Measurements from ENCODE around the gene COL18A1. TPM values are rescaled to one million over a fixed set of nuclear protein-coding genes. Genes with fewer than 3 reads are reported as not detected.
A peak's percentile ranks its signal among the peaks of the same experiment; 100 is the strongest.

The COL18A1 gene
- total and polyA plus RNA-seq, 9 of the 15 experiments (the other 6 are each of a cell fraction or from before 2014, with no cell fraction given), result 0.14 to 16.4 (median 2.0) TPM

DNA sequence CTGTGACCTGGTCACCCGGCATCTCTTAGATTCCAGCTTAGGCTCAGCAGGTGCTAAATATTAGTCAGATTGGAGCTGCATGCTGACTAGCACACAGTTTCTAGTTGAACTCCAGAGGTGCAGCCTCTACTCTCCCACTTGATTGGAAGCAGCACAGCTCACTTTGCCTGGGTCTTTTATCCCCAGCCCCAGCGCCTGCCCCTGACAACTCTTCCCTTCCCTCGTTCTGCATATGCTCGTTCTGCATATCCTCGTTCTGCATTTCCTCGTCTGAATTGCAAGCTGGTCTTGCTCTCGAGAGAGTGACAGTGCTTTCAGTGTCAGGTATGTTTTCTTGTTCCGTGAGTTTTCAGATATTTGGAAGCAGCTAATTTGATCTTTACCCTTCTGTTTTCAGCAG is 11.7 kb downstream of the COL18A1 start:
- ChIA-PET POLR2A (interaction anchor here (0.5 to 0.6 kb wide), 2 partner anchors 264 kb away, joined by 3 read pairs; no protein-coding TSS in a partner anchor), CTCF (ENCODE audit: low intra/inter-chr PET ratio) (no interaction called here)
- H3K27ac ChIP-seq (ENCODE audit: extremely low read depth, low read depth, low read length), result no peak overlapping the region
- peaks cover 21 to 89% of the 10 kb centered on the region in 2 experiments for H3K4me1 ChIP-seq (replicated peaks in 1 of 2; ENCODE audit: control insufficient read depth in 2 of 2, insufficient read depth in 2 of 2, low read length in 2 of 2)
- H3K79me2 ChIP-seq (ENCODE audit: control insufficient read depth, insufficient read depth, low read length), result peaks cover 14% of the 10 kb centered on the region
- in situ Hi-C loops (cut with MboI) (no loop called here), intact Hi-C loops (cut with micrococcal nuclease) (no loop called here)
- 0 out of 4 replicates have a peak overlapping the region, but pooled peaks of 1 of the 2 experiments have one; percentile 46 for H3K9ac ChIP-seq (ENCODE audit: insufficient read depth in 1 of 2, low read depth in 2 of 2, low read length in 2 of 2)
- BruUV-seq (replicated peaks), result no TSS peak
- no peak for DNase-seq (ENCODE audit: extremely low read depth in 1 of 4, low spot score in 3 of 4)
- no peak for TF ChIP-seq ZNF696 (CRISPR knock-in tag; conservative IDR thresholded peaks at IDR 0.05)
- TF ChIP-seq EP400 (IDR thresholded peaks at IDR 0.05), result no peak
- no peak for TF ChIP-seq ZNF124 (CRISPR knock-in tag; IDR thresholded peaks at IDR 0.05)
- peaks cover 31% of the 10 kb centered on the region for H4K20me1 ChIP-seq (replicated peaks; ENCODE audit: control insufficient read depth, insufficient read depth, low read length)
- ATAC-seq, result no peak
- 30% methylated on average over 8 of the region's 8 CpGs for WGBS (ENCODE audit: insufficient coverage, low coverage, missing lambda C conversion rate)
- H3K9me1 ChIP-seq (ENCODE audit: control insufficient read depth, insufficient read depth, low read length), result no peaks in the 10 kb centered on the region
- no peak overlapping the region for H3K4me3 ChIP-seq
- H3K4me2 ChIP-seq (ENCODE audit: insufficient read depth, low read length), result no peak overlapping the region
- no peaks in the 10 kb centered on the region for H3K27me3 ChIP-seq (ENCODE audit: control insufficient read depth in 2 of 2, insufficient read depth in 2 of 2, low read length in 2 of 2)
- no peaks in the 10 kb centered on the region for H3K36me3 ChIP-seq (ENCODE audit: control insufficient read depth, insufficient read depth, low read length)
- H2AFZ ChIP-seq (ENCODE audit: low read depth, low read length), result no peak overlapping the region
- H3K9me3 ChIP-seq (replicated peaks; ENCODE audit: control insufficient read depth, insufficient read depth, low read depth, low read length), result no peaks in the 10 kb centered on the region
- FAIRE-seq, result no peak

DNA sequence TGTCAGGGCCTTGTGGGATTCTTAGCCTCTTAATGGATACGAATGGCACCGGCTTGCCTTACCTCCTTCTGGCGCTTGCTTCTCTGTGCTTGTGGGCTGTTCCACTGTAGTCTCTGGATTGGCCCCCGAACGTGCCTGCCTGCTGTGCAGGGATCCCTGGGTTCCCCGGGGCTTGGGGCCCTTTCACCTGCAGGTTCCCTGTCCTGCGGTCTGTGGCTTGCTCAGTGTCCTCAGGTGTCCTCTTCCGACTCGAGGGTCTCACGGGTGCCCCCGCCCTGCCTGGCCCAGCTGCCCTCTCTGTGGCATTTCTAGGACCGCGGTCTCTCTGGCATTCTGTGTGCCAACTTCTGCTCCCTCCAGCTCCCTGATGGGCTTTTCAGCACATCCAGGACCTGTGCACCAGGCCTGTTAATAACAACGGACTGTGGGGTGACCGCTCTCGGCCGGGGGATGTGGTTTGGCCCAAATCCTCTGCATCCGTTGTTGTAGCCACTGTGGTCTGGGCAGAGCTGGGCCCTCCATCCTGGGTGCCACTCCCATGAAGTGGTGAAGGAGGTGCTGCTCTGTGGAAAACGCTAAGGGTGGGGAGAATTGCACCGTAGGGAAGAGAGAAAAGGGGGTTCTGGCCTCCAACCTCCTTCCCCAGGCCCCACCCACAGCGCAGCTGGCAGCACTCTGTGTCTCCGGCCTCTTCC is 12.4 kb downstream of the COL18A1 start:
- 51% methylated on average over 20 of the region's 22 CpGs for WGBS (ENCODE audit: insufficient coverage, low coverage, missing lambda C conversion rate)
- no peaks in the 10 kb centered on the region for H3K36me3 ChIP-seq (ENCODE audit: control insufficient read depth, insufficient read depth, low read length)
- peaks cover 12% of the 10 kb centered on the region for H3K79me2 ChIP-seq (ENCODE audit: control insufficient read depth, insufficient read depth, low read length)
- in situ Hi-C loops (cut with MboI) (no loop called here), intact Hi-C loops (cut with micrococcal nuclease) (no loop called here)
- BruUV-seq (replicated peaks), result no TSS peak
- H3K9me1 ChIP-seq (ENCODE audit: control insufficient read depth, insufficient read depth, low read length), result no peaks in the 10 kb centered on the region
- no peak overlapping the region for H3K4me3 ChIP-seq
- no peaks in the 10 kb centered on the region; a peak in 1 of 5 replicates for H3K27me3 ChIP-seq (ENCODE audit: control insufficient read depth in 2 of 2, insufficient read depth in 2 of 2, low read length in 2 of 2)
- H3K9ac ChIP-seq (ENCODE audit: insufficient read depth in 1 of 2, low read depth in 2 of 2, low read length in 2 of 2), result peak overlapping the region in 1 of 2 experiments; percentile 55; a peak in 1 of 4 replicates
- no peak overlapping the region for H3K4me2 ChIP-seq (ENCODE audit: insufficient read depth, low read length)
- CTCF ChIA-PET (ENCODE audit: low intra/inter-chr PET ratio), result no interaction called here
- POLR2A ChIA-PET, result interaction anchor here (0.6 kb wide), 2 partner anchors 128 to 265 kb away, joined by 3 read pairs; no protein-coding TSS in a partner anchor
- H3K27ac ChIP-seq (ENCODE audit: extremely low read depth, low read depth, low read length), result no peak overlapping the region
- FAIRE-seq (no peak), ATAC-seq (no peak), DNase-seq (ENCODE audit: extremely low read depth in 1 of 4, low spot score in 3 of 4) (no peak)
- peaks cover 39% of the 10 kb centered on the region for H4K20me1 ChIP-seq (replicated peaks; ENCODE audit: control insufficient read depth, insufficient read depth, low read length)
- H2AFZ ChIP-seq (ENCODE audit: low read depth, low read length), result no peak overlapping the region
- H3K4me1 ChIP-seq (replicated peaks in 1 of 2; ENCODE audit: control insufficient read depth in 2 of 2, insufficient read depth in 2 of 2, low read length in 2 of 2), result peaks cover 13 to 89% of the 10 kb centered on the region in 2 experiments; a peak in 4 of 5 replicates
- no peaks in the 10 kb centered on the region for H3K9me3 ChIP-seq (replicated peaks; ENCODE audit: control insufficient read depth, insufficient read depth, low read depth, low read length)
- TF ChIP-seq ZNF146 (CRISPR knock-in tag; IDR thresholded peaks at IDR 0.05; ENCODE audit: unreplicated experiment) (no peak), PCBP2 (IDR thresholded peaks at IDR 0.05; ENCODE audit: low read depth, low read length, poor library complexity, severe bottlenecking) (no peak)
- TF ChIP-seq, protein P1, sequence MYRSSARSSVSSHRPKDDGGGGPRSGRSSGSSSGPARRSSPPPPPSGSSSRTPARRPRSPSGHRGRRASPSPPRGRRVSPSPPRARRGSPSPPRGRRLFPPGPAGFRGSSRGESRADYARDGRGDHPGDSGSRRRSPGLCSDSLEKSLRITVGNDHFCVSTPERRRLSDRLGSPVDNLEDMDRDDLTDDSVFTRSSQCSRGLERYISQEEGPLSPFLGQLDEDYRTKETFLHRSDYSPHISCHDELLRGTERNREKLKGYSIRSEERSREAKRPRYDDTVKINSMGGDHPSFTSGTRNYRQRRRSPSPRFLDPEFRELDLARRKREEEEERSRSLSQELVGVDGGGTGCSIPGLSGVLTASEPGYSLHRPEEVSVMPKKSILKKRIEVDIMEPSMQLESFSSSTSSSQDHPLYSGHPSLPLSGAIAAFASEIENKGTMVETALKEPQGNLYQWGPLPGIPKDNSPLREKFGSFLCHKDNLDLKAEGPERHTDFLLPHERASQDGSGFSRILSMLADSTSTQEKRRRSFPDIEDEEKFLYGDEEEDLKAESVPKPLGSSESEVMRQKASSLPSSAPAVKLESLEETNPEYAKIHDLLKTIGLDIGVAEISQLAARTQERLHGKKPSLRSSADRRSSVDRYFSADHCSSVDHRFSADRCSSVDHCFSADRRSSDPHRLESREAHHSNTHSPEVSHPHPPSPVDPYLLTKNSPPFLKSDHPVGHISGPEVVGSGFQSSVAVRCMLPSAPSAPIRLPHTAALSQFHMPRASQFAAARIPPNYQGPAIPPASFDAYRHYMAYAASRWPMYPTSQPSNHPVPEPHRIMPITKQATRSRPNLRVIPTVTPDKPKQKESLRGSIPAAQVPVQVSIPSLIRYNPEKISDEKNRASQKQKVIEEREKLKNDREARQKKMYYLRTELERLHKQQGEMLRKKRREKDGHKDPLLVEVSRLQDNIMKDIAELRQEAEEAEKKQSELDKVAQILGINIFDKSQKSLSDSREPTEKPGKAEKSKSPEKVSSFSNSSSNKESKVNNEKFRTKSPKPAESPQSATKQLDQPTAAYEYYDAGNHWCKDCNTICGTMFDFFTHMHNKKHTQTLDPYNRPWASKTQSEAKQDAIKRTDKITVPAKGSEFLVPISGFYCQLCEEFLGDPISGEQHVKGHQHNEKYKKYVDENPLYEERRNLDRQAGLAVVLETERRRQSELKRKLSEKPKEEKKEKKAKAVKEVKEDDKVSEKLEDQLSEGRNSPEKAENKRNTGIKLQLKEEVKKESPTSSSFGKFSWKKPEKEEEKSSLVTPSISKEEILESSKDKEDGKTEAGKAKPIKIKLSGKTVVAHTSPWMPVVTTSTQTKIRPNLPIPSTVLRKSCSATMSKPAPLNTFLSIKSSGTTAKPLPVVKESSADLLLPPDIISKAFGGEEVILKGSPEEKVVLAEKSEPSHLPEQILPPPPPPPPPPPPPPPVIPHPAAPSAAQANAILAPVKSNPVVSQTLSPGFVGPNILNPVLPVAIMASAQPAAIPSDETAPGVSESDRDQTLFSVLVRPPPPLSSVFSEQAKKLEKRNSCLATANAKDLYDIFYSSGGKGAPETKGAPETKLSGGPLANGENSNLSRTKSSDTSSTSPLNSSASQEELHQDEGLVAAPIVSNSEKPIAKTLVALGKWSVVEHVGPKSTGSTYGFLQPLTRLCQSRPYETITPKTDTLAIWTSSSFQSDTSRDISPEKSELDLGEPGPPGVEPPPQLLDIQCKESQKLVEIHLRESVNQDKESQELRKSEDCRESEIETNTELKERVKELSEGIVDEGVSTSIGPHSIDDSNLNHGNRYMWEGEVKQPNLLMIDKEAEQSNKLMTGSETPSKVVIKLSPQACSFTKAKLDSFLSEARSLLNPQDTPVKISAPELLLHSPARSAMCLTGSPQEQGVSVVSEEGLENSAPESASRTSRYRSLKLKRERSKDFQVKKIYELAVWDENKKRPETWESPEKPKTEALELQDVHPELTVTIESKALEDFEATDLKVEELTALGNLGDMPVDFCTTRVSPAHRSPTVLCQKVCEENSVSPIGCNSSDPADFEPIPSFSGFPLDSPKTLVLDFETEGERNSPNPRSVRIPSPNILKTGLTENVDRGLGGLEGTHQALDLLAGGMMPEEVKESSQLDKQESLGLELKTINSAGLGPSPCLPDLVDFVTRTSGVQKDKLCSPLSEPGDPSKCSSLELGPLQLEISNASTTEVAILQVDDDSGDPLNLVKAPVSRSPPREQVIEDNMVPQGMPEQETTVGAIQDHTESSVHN (IDR thresholded peaks at IDR 0.05; ENCODE audit: borderline replicate concordance in 1 of 2, low read depth in 1 of 2), result no peak
